SU-DHL-6 (cell line): ENCODE measurements around the gene KCNK6.

Experiments
- H2AFZ ChIP-seq: fragments of 200-600 bp; sonication (generic); 2 replicates; pipeline ENCODE4 v1.6.1; 2014; ENCODE audit warnings: low read depth, mild to moderate bottlenecking, moderate library complexity, mixed read lengths, antibody characterized with exemption, low read length; ENCODE audit not compliant: severe bottlenecking
- H3F3A ChIP-seq: fragments of 200-600 bp; shearing (Covaris generic); 2 replicates; pipeline ENCODE4 v1.6.0; 2016; ENCODE audit warnings: antibody characterized with exemption, mild to moderate bottlenecking; ENCODE audit not compliant: insufficient read depth
- H3K27ac ChIP-seq: fragments of 200-600 bp; sonication (generic); 2 replicates; pipeline ENCODE4 v1.5.1; 2016; ENCODE audit warnings: low read depth, mild to moderate bottlenecking, low read length, moderate library complexity, mixed read lengths
- H3K27me3 ChIP-seq: fragments of 200-600 bp; sonication (generic), shearing (Covaris generic); 2 replicates; pipeline ENCODE4 v1.6.0; 2014; ENCODE audit warnings: mild to moderate bottlenecking, low read length
- H3K36me3 ChIP-seq: fragments of 200-600 bp; sonication (generic); 2 replicates; pipeline ENCODE4 v1.6.1; 2014; ENCODE audit warnings: mild to moderate bottlenecking, low read length, mixed read lengths
- H3K4me2 ChIP-seq: fragments of 300-600, 200-600 bp; shearing (Covaris generic), sonication (generic); 2 replicates; pipeline ENCODE4 v1.6.0; 2014; ENCODE audit warnings: low read length, low read depth, mild to moderate bottlenecking; ENCODE audit not compliant: poor library complexity, severe bottlenecking
- H3K4me3 ChIP-seq: fragments of 200-600 bp; sonication (generic); 2 replicates; pipeline ENCODE4 v1.5.1; 2014; ENCODE audit warnings: antibody characterized with exemption, low read length, mild to moderate bottlenecking, mixed read lengths; ENCODE audit not compliant: insufficient read depth, poor library complexity, severe bottlenecking
- H3K79me2 ChIP-seq: fragments of 200-600 bp; sonication (generic); 2 replicates; pipeline ENCODE4 v1.6.1; 2014; ENCODE audit warnings: mild to moderate bottlenecking, low read length, moderate library complexity; ENCODE audit not compliant: insufficient read depth
- H3K9ac ChIP-seq: fragments of 200-600 bp; sonication (generic); 2 replicates; pipeline ENCODE4 v1.7.0; 2014; ENCODE audit warnings: mild to moderate bottlenecking, low read length
- H3K9me2 ChIP-seq: fragments of 200-600 bp; sonication (generic); replicated peaks from 2 replicates; pipeline ENCODE4 v1.6.1; 2014; ENCODE audit warnings: low read length; ENCODE audit not compliant: insufficient read depth
- H3K9me3 ChIP-seq: fragments of 200-600 bp; sonication (generic); 2 replicates; pipeline ENCODE4 v1.6.1; 2014; ENCODE audit warnings: low read length, mixed read lengths; ENCODE audit not compliant: insufficient read depth
- H4K20me1 ChIP-seq: fragments of 200-600 bp; sonication (generic); 2 replicates; pipeline ENCODE4 v1.6.1; 2014; ENCODE audit warnings: low read depth, mild to moderate bottlenecking, antibody characterized with exemption, low read length, moderate library complexity, mixed read lengths
- EZH2phosphoT487 ChIP-seq: fragments of 200-600 bp; sonication (generic), shearing (Covaris generic); conservative IDR thresholded peaks from 2 replicates; pipeline ENCODE4 v1.6.1; 2018; ENCODE audit warnings: mild to moderate bottlenecking, antibody characterized with exemption, low read length, moderate library complexity, mixed read lengths
- TF ChIP-seq, protein P1 (sequence below): fragments of 200-600 bp; sonication (generic); IDR thresholded peaks from one replicate; pipeline ENCODE4 v1.5.1; 2017; ENCODE audit warnings: antibody characterized with exemption, mild to moderate bottlenecking, low read length, moderate library complexity; ENCODE audit not compliant: insufficient read depth, poor library complexity, severe bottlenecking

Gene KCNK6

DNA sequence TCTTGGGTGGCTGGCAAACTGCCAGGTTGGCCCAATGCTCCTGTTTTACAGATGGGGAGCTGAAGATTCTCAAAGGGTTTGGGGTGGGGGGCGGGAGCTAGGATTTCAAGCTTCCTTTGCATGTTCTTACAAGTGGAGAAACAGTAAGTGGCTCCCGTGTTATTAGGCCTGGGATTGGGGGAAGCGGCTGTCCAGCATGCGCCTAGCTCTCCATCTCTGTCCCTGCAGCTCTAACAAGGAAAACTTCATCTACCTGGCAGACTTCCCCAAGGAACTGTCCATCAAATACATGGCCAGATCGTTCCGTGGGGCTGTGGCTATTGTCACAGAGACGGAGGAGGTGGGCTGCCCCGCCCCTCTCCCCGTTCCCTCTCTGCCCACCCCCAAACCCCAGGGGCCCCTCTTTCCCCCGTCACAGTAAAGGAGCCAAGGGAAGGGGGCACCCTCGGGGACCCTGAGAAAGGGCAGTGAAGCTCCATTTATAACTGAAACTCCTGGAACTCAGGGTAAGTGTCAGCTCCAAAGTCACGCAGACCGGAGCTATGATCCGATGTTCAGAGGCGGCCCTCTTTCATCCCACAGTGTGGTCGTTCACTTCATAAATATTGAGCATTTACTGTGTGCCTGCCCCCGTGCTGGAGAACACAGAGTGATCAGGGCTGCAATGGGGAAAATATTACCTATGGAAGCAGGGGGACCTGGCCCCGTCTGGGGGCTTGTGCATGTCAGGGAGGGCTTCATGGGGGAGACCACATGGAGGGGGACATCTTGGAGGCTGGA lies 39.8 kb downstream of the KCNK6 start:
- no peak overlapping the region for H3K4me2 ChIP-seq
- H3K9me2 ChIP-seq = no peaks in the 10 kb centered on the region
- H3K27ac ChIP-seq = no peak overlapping the region
- no peaks in the 10 kb centered on the region for H3K36me3 ChIP-seq
- H4K20me1 ChIP-seq = no peaks in the 10 kb centered on the region
- no peaks in the 10 kb centered on the region for H3F3A ChIP-seq
- no peaks in the 10 kb centered on the region for H3K79me2 ChIP-seq
- no peak overlapping the region for H3K4me3 ChIP-seq
- no peaks in the 10 kb centered on the region for H3K27me3 ChIP-seq
- H3K9me3 ChIP-seq = no peaks in the 10 kb centered on the region
- no peak overlapping the region for H3K9ac ChIP-seq
- TF ChIP-seq EZH2phosphoT487 = no peak
- TF ChIP-seq, protein P1, sequence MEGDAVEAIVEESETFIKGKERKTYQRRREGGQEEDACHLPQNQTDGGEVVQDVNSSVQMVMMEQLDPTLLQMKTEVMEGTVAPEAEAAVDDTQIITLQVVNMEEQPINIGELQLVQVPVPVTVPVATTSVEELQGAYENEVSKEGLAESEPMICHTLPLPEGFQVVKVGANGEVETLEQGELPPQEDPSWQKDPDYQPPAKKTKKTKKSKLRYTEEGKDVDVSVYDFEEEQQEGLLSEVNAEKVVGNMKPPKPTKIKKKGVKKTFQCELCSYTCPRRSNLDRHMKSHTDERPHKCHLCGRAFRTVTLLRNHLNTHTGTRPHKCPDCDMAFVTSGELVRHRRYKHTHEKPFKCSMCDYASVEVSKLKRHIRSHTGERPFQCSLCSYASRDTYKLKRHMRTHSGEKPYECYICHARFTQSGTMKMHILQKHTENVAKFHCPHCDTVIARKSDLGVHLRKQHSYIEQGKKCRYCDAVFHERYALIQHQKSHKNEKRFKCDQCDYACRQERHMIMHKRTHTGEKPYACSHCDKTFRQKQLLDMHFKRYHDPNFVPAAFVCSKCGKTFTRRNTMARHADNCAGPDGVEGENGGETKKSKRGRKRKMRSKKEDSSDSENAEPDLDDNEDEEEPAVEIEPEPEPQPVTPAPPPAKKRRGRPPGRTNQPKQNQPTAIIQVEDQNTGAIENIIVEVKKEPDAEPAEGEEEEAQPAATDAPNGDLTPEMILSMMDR = no peak
- H2AFZ ChIP-seq = no peak overlapping the region

DNA sequence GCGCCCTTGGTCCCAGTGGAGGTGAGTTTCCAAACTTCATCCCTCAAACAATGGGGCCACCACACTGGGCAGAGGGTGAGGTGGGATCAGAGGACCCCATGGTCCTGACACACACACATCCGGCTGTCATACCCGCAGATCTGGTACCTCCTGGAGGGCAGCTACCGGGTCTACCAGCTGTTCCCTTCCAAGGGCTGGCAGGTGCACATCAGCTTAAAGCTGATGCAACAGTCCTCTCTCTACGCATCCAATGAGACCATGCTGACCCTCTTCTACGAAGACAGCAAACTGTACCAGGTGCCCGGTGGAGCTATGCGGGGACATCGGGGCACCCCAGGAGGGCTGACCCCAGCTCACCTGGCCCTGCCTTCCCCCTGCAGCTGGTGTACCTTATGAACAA lies 40.7 kb downstream of the KCNK6 start:
- Histone ChIP-seq H3K79me2 (no peaks in the 10 kb centered on the region), H3K9ac (no peak overlapping the region), H3K4me2 (no peak overlapping the region), H3K27ac (no peak overlapping the region), H3K4me3 (no peak overlapping the region), H2AFZ (no peak overlapping the region), H3K9me3 (no peaks in the 10 kb centered on the region), H3K27me3 (no peaks in the 10 kb centered on the region), H3K36me3 (no peaks in the 10 kb centered on the region), H4K20me1 (no peaks in the 10 kb centered on the region), H3K9me2 (no peaks in the 10 kb centered on the region), H3F3A (no peaks in the 10 kb centered on the region)
- TF ChIP-seq, protein P1 = no peak
- TF ChIP-seq EZH2phosphoT487 = no peak

DNA sequence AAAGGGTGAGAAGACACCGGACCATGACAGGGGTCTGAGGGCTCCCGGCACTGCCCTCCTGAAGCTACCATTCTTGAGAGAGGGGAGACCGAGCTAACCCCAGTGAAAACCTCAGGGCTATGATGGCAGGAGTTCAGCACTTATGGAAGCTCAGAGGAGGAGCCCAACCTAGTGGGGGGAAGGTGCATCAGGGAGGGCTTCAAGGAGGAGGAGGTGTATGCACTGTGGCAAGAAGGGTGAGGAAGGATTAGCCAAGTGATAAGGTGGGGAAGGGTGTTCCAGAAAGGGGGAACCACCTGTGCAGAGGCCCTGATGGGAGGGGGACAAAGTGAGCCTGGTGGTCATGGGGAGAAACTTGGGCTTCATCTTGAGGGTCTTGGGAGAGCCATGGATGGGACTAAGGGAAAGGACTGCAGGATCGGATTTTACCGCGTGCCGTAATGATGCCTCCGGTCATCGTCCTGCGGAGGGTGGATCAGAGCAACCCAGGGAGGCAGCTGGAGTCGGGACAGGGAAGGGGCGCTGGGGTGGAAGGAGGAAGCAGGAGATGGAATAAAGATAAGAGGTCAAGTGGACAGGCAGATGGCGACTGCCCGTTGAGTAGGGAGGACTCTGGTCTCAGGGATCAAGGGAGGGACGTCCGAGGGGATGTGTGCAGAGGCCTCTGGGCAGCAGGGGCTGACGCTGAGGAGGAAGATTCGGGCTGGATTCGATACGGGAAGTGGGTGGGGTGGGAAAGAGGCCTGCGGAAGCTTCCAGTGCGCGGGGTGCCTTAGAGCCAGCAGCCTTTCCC lies 41.4 kb downstream of the KCNK6 start:
- no peaks in the 10 kb centered on the region for H3K27me3 ChIP-seq
- no peak overlapping the region; the same call in 1 of the 2 replicates for H3K9ac ChIP-seq
- H3K9me2 ChIP-seq = no peaks in the 10 kb centered on the region
- no peak overlapping the region for H3K4me3 ChIP-seq
- H3K79me2 ChIP-seq = no peaks in the 10 kb centered on the region
- TF ChIP-seq EZH2phosphoT487 = no peak
- TF ChIP-seq, protein P1 = no peak
- no peak overlapping the region for H3K27ac ChIP-seq
- H3K9me3 ChIP-seq = no peaks in the 10 kb centered on the region
- no peaks in the 10 kb centered on the region for H3F3A ChIP-seq
- no peaks in the 10 kb centered on the region for H3K36me3 ChIP-seq
- H2AFZ ChIP-seq = peak overlapping the region; percentile 71
- no peaks in the 10 kb centered on the region for H4K20me1 ChIP-seq
- H3K4me2 ChIP-seq = peak overlapping the region; percentile 66
